ENCODE data around the gene MTFR2.

Gene MTFR2

DNA sequence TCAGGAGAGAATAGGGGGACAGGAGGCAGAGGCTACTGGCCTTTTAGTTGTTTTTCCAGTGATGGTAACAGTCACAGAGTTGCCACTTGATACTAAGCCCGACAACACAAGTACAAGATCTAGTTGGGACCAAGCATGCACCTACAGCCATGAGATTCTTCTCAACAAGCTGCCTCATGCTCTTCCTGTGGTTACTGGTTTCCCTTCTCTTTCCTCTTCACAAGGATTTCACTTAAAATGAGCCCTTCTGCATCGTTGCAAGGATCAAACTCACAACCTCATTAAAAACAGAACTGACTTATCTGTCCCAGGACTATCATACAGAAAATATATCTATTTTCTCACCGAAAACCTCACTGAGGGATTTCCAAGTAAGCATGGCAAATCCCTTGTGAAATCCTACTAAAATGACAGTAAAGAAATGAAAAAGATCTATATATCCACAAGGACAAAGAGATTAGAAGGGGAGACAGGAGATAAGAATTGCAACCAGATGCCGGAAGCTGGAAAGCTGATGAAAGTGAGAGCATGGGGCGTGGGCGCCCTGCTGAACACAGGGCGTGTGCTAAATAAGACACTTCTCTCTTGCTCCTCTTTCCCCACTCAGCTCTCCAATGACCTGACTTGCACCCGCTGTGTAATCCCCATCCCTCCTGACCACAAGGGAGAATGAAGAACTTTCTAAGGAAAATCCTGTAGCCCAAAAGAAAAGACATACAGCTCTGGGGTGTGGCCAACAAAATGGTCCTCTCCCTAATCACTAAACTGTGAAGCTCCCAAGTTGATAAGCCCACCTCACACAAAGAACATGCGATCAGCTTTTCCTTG, 13.4 kb downstream of the MTFR2 start:
- Histone ChIP-seq H2BK120ac (ENCODE audit: low read depth, low read length) (no peak overlapping the region), H3K36me3 (ENCODE audit: control insufficient read depth in 1 of 2, insufficient read depth in 2 of 2, low read depth in 1 of 2, low read length in 2 of 2) (peaks cover 0 to 8% of the 10 kb centered on the region in 2 experiments), H4K8ac (ENCODE audit: low read length) (no peak overlapping the region), H2BK15ac (ENCODE audit: low read depth, poor library complexity, severe bottlenecking) (no peak overlapping the region), H4K91ac (ENCODE audit: low read length) (no peak overlapping the region), H2BK12ac (ENCODE audit: low read length in 2 of 2) (no peak overlapping the region), H3K23ac (ENCODE audit: low read length in 2 of 2) (no peak overlapping the region), H3K14ac (ENCODE audit: low read length in 2 of 2) (no peak overlapping the region), H3K9ac (ENCODE audit: low read length) (peak overlapping the region; percentile 45), H2AK5ac (ENCODE audit: low read length, severe bottlenecking) (no peak overlapping the region), H3K27ac (ENCODE audit: low read length, poor library complexity, severe bottlenecking) (no peak overlapping the region), H3K4ac (ENCODE audit: low read depth in 1 of 2, low read length in 2 of 2) (no peak overlapping the region), H3K27me3 (ENCODE audit: control insufficient read depth in 1 of 2, insufficient read depth in 1 of 2, low read length in 2 of 2) (no peaks in the 10 kb centered on the region), H3K79me1 (replicated peaks; ENCODE audit: low read length, poor library complexity, severe bottlenecking) (peaks cover 3% of the 10 kb centered on the region), H3K18ac (ENCODE audit: low read depth in 1 of 2, low read length in 2 of 2) (no peak overlapping the region), H2AFZ (ENCODE audit: low read depth, low read length) (no peak overlapping the region), H3K9me3 (ENCODE audit: control insufficient read depth, low read length) (no peaks in the 10 kb centered on the region), H3K4me3 (ENCODE audit: insufficient read depth in 1 of 2, low read depth in 1 of 2, low read length in 2 of 2) (peak overlapping the region in 1 of 2 experiments; percentile 49), H3K4me2 (ENCODE audit: low read length, poor library complexity, severe bottlenecking) (no peak overlapping the region), H2BK5ac (ENCODE audit: low read depth, low read length, poor library complexity, severe bottlenecking) (no peak overlapping the region), H3K4me1 (ENCODE audit: control insufficient read depth, insufficient read depth, low read depth, low read length) (peaks cover 3% of the 10 kb centered on the region)
- 96% methylated on average over 8 of the region's 9 CpGs for WGBS
- no peak for DNase-seq

DNA sequence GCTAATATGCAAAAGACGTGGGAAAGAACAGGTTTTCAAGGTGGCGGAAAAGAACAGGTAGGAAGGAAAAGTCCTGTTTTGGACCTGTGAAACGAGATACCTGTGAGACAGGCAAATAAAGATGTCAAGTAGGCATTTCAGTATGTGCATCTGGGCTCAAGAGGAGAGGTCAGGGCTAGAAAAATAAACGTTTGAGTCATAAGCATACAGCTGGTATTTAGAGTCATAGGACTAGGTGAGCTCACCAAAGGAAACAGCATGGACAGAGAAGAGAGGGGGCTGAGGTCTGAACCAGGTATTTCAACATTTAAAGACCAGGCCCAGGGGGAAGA, 14.9 kb downstream of the MTFR2 start:
- Histone ChIP-seq H2AK5ac (ENCODE audit: low read length, severe bottlenecking) (no peak overlapping the region), H3K4me2 (ENCODE audit: low read length, poor library complexity, severe bottlenecking) (no peak overlapping the region), H3K9ac (ENCODE audit: low read length) (no peak overlapping the region), H3K23ac (ENCODE audit: low read length in 2 of 2) (no peak overlapping the region), H3K14ac (ENCODE audit: low read length in 2 of 2) (no peak overlapping the region), H3K27me3 (ENCODE audit: control insufficient read depth in 1 of 2, insufficient read depth in 1 of 2, low read length in 2 of 2) (no peaks in the 10 kb centered on the region), H3K4me1 (ENCODE audit: control insufficient read depth, insufficient read depth, low read depth, low read length) (peaks cover 3% of the 10 kb centered on the region), H3K36me3 (ENCODE audit: control insufficient read depth in 1 of 2, insufficient read depth in 2 of 2, low read depth in 1 of 2, low read length in 2 of 2) (peaks cover 0 to 5% of the 10 kb centered on the region in 2 experiments), H4K91ac (ENCODE audit: low read length) (no peak overlapping the region), H2AFZ (ENCODE audit: low read depth, low read length) (no peak overlapping the region), H4K8ac (ENCODE audit: low read length) (no peak overlapping the region), H3K4me3 (ENCODE audit: insufficient read depth in 1 of 2, low read depth in 1 of 2, low read length in 2 of 2) (no peak overlapping the region), H2BK12ac (ENCODE audit: low read length in 2 of 2) (no peak overlapping the region), H2BK120ac (ENCODE audit: low read depth, low read length) (no peak overlapping the region), H3K18ac (ENCODE audit: low read depth in 1 of 2, low read length in 2 of 2) (no peak overlapping the region), H3K27ac (ENCODE audit: low read length, poor library complexity, severe bottlenecking) (no peak overlapping the region), H2BK15ac (ENCODE audit: low read depth, poor library complexity, severe bottlenecking) (no peak overlapping the region), H3K79me1 (replicated peaks; ENCODE audit: low read length, poor library complexity, severe bottlenecking) (peaks cover 2% of the 10 kb centered on the region), H3K4ac (ENCODE audit: low read depth in 1 of 2, low read length in 2 of 2) (no peak overlapping the region), H3K9me3 (ENCODE audit: control insufficient read depth, low read length) (no peaks in the 10 kb centered on the region), H2BK5ac (ENCODE audit: low read depth, low read length, poor library complexity, severe bottlenecking) (no peak overlapping the region)
- DNase-seq: peak; percentile 48
- 72% methylated on average over 4 of the region's 4 CpGs for WGBS

DNA sequence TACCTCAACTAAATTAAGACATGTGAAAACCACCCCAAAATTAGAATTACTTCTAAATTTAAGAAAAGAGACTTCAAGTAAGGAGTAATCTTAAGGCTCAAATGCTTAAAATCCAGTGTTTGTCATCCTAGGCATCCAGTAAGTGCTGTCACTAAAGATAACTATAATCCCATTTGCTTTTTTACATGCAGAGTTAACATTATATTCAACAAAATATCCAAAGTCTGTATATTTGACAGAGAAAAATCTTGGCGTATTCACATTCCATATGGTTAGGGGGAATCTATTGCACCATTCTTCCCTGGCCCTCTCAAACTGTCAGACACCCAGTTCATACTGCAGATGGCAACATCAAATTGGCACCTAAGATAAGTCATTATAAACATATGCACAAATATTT, 17.4 kb downstream of the MTFR2 start:
- no peak overlapping the region for H3K4ac ChIP-seq (ENCODE audit: low read depth in 1 of 2, low read length in 2 of 2)
- WGBS: 100% methylated on average over 1 of the region's 1 CpG
- H3K4me1 ChIP-seq (ENCODE audit: control insufficient read depth, insufficient read depth, low read depth, low read length): peaks cover 4% of the 10 kb centered on the region

DNA sequence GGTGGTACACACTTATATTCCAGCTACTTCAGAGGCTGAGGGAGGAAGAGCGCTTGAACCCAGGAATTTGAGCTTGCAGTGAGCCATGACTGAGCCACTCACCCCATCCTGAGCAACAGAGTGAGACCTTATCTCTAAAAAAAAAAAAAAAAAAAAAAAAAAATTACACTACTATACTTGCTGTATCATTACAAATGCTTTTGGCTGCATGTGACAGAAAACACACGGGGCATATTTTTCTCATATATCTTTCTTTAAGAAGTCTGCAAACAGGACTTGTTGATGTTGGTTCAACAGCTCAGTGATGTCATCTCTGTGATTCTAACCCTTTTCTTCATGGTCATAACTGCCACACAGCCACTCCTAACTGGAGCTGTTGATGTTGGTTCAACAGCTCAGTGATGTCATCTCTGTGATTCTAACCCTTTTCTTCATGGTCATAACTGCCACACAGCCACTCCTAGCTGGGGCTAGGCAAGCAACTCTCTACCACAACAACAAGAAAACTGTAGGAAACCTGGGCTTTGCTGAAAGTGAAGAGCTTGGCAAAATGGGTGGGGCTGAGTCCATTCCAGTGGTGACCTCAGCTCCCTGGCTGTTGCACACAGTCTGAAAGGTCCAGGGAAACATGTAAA, 19.8 kb downstream of the MTFR2 start:
- Histone ChIP-seq H3K14ac (ENCODE audit: low read length in 2 of 2) (no peak overlapping the region), H3K4me3 (ENCODE audit: insufficient read depth in 1 of 2, low read depth in 1 of 2, low read length in 2 of 2) (no peak overlapping the region), H2BK15ac (ENCODE audit: low read depth, poor library complexity, severe bottlenecking) (no peak overlapping the region), H3K79me1 (replicated peaks; ENCODE audit: low read length, poor library complexity, severe bottlenecking) (peaks cover 2% of the 10 kb centered on the region), H3K36me3 (ENCODE audit: control insufficient read depth in 1 of 2, insufficient read depth in 2 of 2, low read depth in 1 of 2, low read length in 2 of 2) (no peaks in the 10 kb centered on the region), H3K4me1 (ENCODE audit: control insufficient read depth, insufficient read depth, low read depth, low read length) (peaks cover 9% of the 10 kb centered on the region), H4K8ac (ENCODE audit: low read length) (no peak overlapping the region), H3K9ac (ENCODE audit: low read length) (peak overlapping the region; percentile 7), H3K27me3 (ENCODE audit: control insufficient read depth in 1 of 2, insufficient read depth in 1 of 2, low read length in 2 of 2) (no peaks in the 10 kb centered on the region), H2BK12ac (ENCODE audit: low read length in 2 of 2) (no peak overlapping the region), H2AK5ac (ENCODE audit: low read length, severe bottlenecking) (no peak overlapping the region), H2BK120ac (ENCODE audit: low read depth, low read length) (no peak overlapping the region), H4K91ac (ENCODE audit: low read length) (no peak overlapping the region), H3K4me2 (ENCODE audit: low read length, poor library complexity, severe bottlenecking) (no peak overlapping the region), H3K23ac (ENCODE audit: low read length in 2 of 2) (no peak overlapping the region), H3K4ac (ENCODE audit: low read depth in 1 of 2, low read length in 2 of 2) (no peak overlapping the region), H3K27ac (ENCODE audit: low read length, poor library complexity, severe bottlenecking) (no peak overlapping the region), H2BK5ac (ENCODE audit: low read depth, low read length, poor library complexity, severe bottlenecking) (no peak overlapping the region), H3K9me3 (ENCODE audit: control insufficient read depth, low read length) (no peaks in the 10 kb centered on the region), H3K18ac (ENCODE audit: low read depth in 1 of 2, low read length in 2 of 2) (peak overlapping the region in 1 of 2 experiments; percentile 48), H2AFZ (ENCODE audit: low read depth, low read length) (peak overlapping the region; percentile 82)
- DNase-seq: no peak
- WGBS: 100% methylated on average over 1 of the region's 2 CpGs

More for the DNA sequence above, 17.4 kb downstream of the MTFR2 start:
- H3K79me1 ChIP-seq (replicated peaks; ENCODE audit: low read length, poor library complexity, severe bottlenecking): peaks cover 2% of the 10 kb centered on the region
- H3K4me2 ChIP-seq (ENCODE audit: low read length, poor library complexity, severe bottlenecking): no peak overlapping the region
- DNase-seq: no peak
- no peak overlapping the region for H3K9ac ChIP-seq (ENCODE audit: low read length)
- no peak overlapping the region for H2BK12ac ChIP-seq (ENCODE audit: low read length in 2 of 2)
- no peak overlapping the region for H3K27ac ChIP-seq (ENCODE audit: low read length, poor library complexity, severe bottlenecking)
- no peak overlapping the region for H3K23ac ChIP-seq (ENCODE audit: low read length in 2 of 2)
- H3K4me3 ChIP-seq (ENCODE audit: insufficient read depth in 1 of 2, low read depth in 1 of 2, low read length in 2 of 2): no peak overlapping the region
- H2BK120ac ChIP-seq (ENCODE audit: low read depth, low read length): no peak overlapping the region
- H3K27me3 ChIP-seq (ENCODE audit: control insufficient read depth in 1 of 2, insufficient read depth in 1 of 2, low read length in 2 of 2): no peaks in the 10 kb centered on the region
- no peak overlapping the region for H3K18ac ChIP-seq (ENCODE audit: low read depth in 1 of 2, low read length in 2 of 2)
- no peak overlapping the region for H4K8ac ChIP-seq (ENCODE audit: low read length)
- no peak overlapping the region for H3K14ac ChIP-seq (ENCODE audit: low read length in 2 of 2)
- no peak overlapping the region for H2BK15ac ChIP-seq (ENCODE audit: low read depth, poor library complexity, severe bottlenecking)
- no peak overlapping the region for H2AFZ ChIP-seq (ENCODE audit: low read depth, low read length)
- H2BK5ac ChIP-seq (ENCODE audit: low read depth, low read length, poor library complexity, severe bottlenecking): no peak overlapping the region
- no peaks in the 10 kb centered on the region for H3K36me3 ChIP-seq (ENCODE audit: control insufficient read depth in 1 of 2, insufficient read depth in 2 of 2, low read depth in 1 of 2, low read length in 2 of 2)
- H2AK5ac ChIP-seq (ENCODE audit: low read length, severe bottlenecking): no peak overlapping the region
- no peaks in the 10 kb centered on the region for H3K9me3 ChIP-seq (ENCODE audit: control insufficient read depth, low read length)
- H4K91ac ChIP-seq (ENCODE audit: low read length): no peak overlapping the region

Data from mesenchymal stem cell (in vitro differentiated cells and primary cell).